Upper lobe of right lung (tissue), 1 donor: ENCODE results near the gene ADCY7. TPM values are rescaled to one million over a fixed set of nuclear protein-coding genes. Genes with fewer than 3 reads are reported as not detected.

ENCODE experiments used
- ATAC-seq: fragments of 200-7000 bp; cut with Tn5 transposase; one replicate; pipeline ENCODE4 v1.9.1; 2020; ENCODE audit warnings: mild to moderate bottlenecking, moderate library complexity
- DNase-seq: peaks from one replicate; pipeline ENCODE4 v3.0.0-alpha.2; 2020
- H3K27ac ChIP-seq: fragments of 200-600 bp; one replicate; pipeline ENCODE4 v1.8.0; 2022
- H3K27me3 ChIP-seq: fragments of 200-600 bp; one replicate; pipeline ENCODE4 v1.8.0; 2022; ENCODE audit warnings: mild to moderate bottlenecking
- H3K36me3 ChIP-seq: fragments of 200-600 bp; one replicate; pipeline ENCODE4 v1.8.0; 2022
- H3K4me1 ChIP-seq: fragments of 200-600 bp; one replicate; pipeline ENCODE4 v1.8.0; 2022
- H3K4me3 ChIP-seq: fragments of 200-600 bp; one replicate; pipeline ENCODE4 v1.8.0; 2022; ENCODE audit warnings: mild to moderate bottlenecking
- H3K9me3 ChIP-seq: fragments of 200-600 bp; one replicate; pipeline ENCODE4 v1.8.0; 2022
- intact Hi-C: fragments of 100-400 bp; cut with DNase I; formaldehyde crosslinking; loops from one replicate; pipeline ENCODE4 v1.11.0; 2022
- total RNA-seq: library from RNA; stranded (reverse); fragmentation: NEBNext Ultra II Directional; extraction: Animal tissue kit (Norgen Biotek cat#: 25700); gene quantifications from one replicate; pipeline ENCODE4 v1.2.1, GENCODE V29; 2021
- TF ChIP-seq, protein P1 (sequence below): fragments of 200-600 bp; IDR thresholded peaks from one replicate; pipeline ENCODE4 v1.8.0; 2022; ENCODE audit warnings: antibody characterized with exemption
- donor health status: DM: no; HTN: yes; CAD: no; lungs with severe emphysema.

Gene ADCY7
- total RNA-seq, 1 donor from 2014 or later: 88.1 TPM

- TF ChIP-seq, protein P1, sequence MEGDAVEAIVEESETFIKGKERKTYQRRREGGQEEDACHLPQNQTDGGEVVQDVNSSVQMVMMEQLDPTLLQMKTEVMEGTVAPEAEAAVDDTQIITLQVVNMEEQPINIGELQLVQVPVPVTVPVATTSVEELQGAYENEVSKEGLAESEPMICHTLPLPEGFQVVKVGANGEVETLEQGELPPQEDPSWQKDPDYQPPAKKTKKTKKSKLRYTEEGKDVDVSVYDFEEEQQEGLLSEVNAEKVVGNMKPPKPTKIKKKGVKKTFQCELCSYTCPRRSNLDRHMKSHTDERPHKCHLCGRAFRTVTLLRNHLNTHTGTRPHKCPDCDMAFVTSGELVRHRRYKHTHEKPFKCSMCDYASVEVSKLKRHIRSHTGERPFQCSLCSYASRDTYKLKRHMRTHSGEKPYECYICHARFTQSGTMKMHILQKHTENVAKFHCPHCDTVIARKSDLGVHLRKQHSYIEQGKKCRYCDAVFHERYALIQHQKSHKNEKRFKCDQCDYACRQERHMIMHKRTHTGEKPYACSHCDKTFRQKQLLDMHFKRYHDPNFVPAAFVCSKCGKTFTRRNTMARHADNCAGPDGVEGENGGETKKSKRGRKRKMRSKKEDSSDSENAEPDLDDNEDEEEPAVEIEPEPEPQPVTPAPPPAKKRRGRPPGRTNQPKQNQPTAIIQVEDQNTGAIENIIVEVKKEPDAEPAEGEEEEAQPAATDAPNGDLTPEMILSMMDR: no peak
- Histone ChIP-seq H3K27ac (no peak overlapping the region), H3K4me1 (peaks cover 17% of the 10 kb centered on the region), H3K4me3 (no peak overlapping the region), H3K27me3 (no peaks in the 10 kb centered on the region), H3K9me3 (no peaks in the 10 kb centered on the region), H3K36me3 (peaks cover 48% of the 10 kb centered on the region)
- ATAC-seq (no peak), DNase-seq (peak; percentile 62)
- intact Hi-C loops: no loop called here
Measured at GRCh38 chr16:50300942-50301625, 34.7 kb downstream of the ADCY7 start.

DNA sequence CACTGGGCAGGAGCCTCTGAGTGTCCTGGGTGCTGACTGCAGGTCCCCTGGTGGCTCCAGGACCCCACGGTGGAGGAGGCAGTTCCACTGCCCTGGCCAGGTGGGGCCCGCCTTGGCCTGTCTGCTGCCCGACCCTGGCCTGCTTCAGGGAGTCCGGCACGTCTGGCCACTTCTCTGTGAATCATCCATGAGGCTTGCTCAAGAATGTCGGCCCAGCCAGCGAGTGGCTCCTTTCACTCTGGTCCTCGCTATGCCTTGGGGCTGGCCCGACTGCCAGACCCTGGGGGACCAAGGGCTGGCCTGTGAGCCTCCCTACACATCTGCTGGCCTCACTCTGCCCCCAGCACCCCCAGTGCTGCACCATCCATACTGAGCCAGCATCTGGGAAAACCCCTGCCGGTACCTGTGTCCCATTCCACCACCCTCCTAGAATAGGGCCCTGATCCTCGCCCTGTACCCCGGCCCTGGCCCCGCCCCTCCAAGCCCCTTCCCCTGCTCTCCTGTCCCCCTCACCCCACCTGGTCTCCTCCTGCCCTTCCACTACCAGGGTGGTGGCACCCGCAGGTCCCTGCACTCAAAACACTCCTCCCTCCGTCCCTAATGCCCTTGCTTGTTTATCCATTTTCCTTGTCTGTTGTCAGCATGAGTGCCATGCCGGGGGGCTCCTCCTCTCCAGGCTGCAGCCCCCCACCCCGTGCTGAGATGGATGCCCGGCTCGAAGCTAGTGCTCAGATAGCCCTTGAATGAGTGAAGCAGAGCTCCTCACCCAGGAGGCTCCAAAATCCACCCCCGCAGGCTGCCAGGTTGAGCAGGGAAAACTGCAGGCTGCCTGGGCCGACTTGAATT lies 35.5 kb downstream of the ADCY7 start:
- H3K9me3 ChIP-seq: no peaks in the 10 kb centered on the region
- H3K4me3 ChIP-seq: no peak overlapping the region
- no peaks in the 10 kb centered on the region for H3K27me3 ChIP-seq
- intact Hi-C loops: no loop called here
- DNase-seq (peak; percentile 68), ATAC-seq (peak; percentile 43)
- TF ChIP-seq, protein P1: no peak
- H3K27ac ChIP-seq: no peak overlapping the region
- peaks cover 45% of the 10 kb centered on the region for H3K36me3 ChIP-seq
- peaks cover 17% of the 10 kb centered on the region for H3K4me1 ChIP-seq

- intact Hi-C loops: no loop called here
- TF ChIP-seq, protein P1: no peak
- no peak for ATAC-seq
- Histone ChIP-seq H3K4me3 (no peak overlapping the region), H3K36me3 (peaks cover 44% of the 10 kb centered on the region), H3K27ac (no peak overlapping the region), H3K4me1 (peaks cover 17% of the 10 kb centered on the region), H3K9me3 (no peaks in the 10 kb centered on the region), H3K27me3 (no peaks in the 10 kb centered on the region)
- DNase-seq: peak; percentile 56
Measured at GRCh38 chr16:50302472-50303005, 36.2 kb downstream of the ADCY7 start.

GRCh38 chr16:50303041-50303604 lies 36.8 kb downstream of the ADCY7 start:
- Histone ChIP-seq H3K27ac (peak overlapping the region; percentile 71), H3K36me3 (peaks cover 44% of the 10 kb centered on the region), H3K9me3 (no peaks in the 10 kb centered on the region), H3K27me3 (no peaks in the 10 kb centered on the region), H3K4me1 (peaks cover 17% of the 10 kb centered on the region), H3K4me3 (no peak overlapping the region)
- intact Hi-C loops: no loop called here
- DNase-seq (peak; percentile 53), ATAC-seq (no peak)
- TF ChIP-seq, protein P1: no peak

GRCh38 chr16:50303605-50304466 lies 37.5 kb downstream of the ADCY7 start:
- TF ChIP-seq, protein P1: no peak
- intact Hi-C loops: no loop called here
- Histone ChIP-seq H3K9me3 (no peaks in the 10 kb centered on the region), H3K27me3 (no peaks in the 10 kb centered on the region), H3K4me1 (peaks cover 17% of the 10 kb centered on the region), H3K27ac (peak overlapping the region; percentile 71), H3K4me3 (no peak overlapping the region), H3K36me3 (peaks cover 42% of the 10 kb centered on the region)
- peak; percentile 81 for DNase-seq
- ATAC-seq: peak; percentile 57
